ENCODE data around the gene CACTIN.
A peak's percentile ranks its signal among the peaks of the same experiment; 100 is the strongest.

The CACTIN gene

DNA sequence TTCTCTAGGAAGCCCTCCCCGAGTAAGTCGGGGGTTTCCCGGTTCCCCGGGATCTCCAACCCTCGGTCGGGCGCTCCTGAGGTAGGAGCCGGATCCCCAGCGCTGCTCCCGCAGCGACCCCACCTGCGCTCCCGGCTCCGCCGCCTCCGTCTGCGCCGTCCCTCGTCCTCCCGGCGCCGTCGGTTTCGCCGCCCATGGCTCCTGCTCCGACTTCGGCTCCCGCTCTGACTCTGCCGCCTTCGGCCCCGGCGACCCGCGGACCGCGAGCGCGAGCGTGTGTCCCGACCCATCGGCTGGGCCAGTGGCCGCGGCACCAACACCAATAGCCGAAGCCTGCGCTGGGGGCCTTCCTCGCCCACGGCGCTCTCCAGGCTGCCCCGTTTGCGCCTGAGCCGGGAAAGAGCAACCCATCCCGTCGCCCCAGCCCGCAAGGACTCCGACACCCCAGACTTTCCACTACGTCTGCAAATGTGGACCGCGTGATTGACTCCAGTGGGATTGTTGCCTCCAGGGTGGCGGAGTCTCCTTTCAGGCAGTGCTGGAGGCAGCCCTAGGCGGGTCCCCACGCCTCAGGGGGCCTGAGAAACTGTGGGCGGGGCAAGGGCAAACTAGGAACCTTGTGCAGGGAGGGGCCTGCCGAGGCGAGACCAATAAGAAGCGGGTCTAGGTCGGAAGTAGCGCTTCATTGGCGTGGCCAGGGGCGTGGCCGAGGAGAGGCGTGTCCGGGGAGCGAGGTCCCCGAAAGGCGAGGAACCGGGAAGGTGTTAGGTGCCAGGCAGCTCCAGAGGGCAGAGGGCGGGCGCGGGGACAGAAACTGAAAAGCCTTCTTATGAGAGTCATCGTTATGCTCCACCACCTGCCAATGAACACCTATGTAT is at the start of gene CACTIN:
Gene CACTIN (minus strand): TSS at position 318 of the 878 bp plus-strand sequence. CDS start 28 bp downstream, at position 290.
- Histone ChIP-seq H3K9me2 (ENCODE audit: low read depth, low read length) (no peaks in the 10 kb centered on the region), H3F3A (ENCODE audit: insufficient read depth, low read length) (no peaks in the 10 kb centered on the region), H2AFZ (ENCODE audit: low read length) (no peak within 1 kb of the TSS), H4K20me1 (ENCODE audit: insufficient read depth, low read length) (no peaks in the 10 kb centered on the region), H3K4me2 (ENCODE audit: low read length) (peak within 1 kb of the TSS; percentile 91), H3K9me3 (ENCODE audit: low read length) (no peaks in the 10 kb centered on the region), H3K4me3 (ENCODE audit: low read depth, low read length, poor library complexity, severe bottlenecking) (peak within 1 kb of the TSS; percentile 72), H3K4me1 (ENCODE audit: insufficient read depth, low read length, severe bottlenecking) (peaks cover 19% of the 10 kb centered on the region), H3K9ac (ENCODE audit: low read length) (peak within 1 kb of the TSS; percentile 70), H3K27ac (ENCODE audit: low read depth, low read length, poor library complexity, severe bottlenecking) (peak within 1 kb of the TSS; percentile 76), H3K36me3 (ENCODE audit: insufficient read depth, low read length) (peaks cover 9% of the 10 kb centered on the region), H3K27me3 (ENCODE audit: insufficient read depth, low read length) (no peaks in the 10 kb centered on the region), H3K79me2 (ENCODE audit: insufficient read depth, low read length) (peaks cover 16% of the 10 kb centered on the region)
- no peak for TF ChIP-seq EZH2 (IDR thresholded peaks at IDR 0.05; ENCODE audit: borderline replicate concordance, low read length)
- TF ChIP-seq, protein P1, sequence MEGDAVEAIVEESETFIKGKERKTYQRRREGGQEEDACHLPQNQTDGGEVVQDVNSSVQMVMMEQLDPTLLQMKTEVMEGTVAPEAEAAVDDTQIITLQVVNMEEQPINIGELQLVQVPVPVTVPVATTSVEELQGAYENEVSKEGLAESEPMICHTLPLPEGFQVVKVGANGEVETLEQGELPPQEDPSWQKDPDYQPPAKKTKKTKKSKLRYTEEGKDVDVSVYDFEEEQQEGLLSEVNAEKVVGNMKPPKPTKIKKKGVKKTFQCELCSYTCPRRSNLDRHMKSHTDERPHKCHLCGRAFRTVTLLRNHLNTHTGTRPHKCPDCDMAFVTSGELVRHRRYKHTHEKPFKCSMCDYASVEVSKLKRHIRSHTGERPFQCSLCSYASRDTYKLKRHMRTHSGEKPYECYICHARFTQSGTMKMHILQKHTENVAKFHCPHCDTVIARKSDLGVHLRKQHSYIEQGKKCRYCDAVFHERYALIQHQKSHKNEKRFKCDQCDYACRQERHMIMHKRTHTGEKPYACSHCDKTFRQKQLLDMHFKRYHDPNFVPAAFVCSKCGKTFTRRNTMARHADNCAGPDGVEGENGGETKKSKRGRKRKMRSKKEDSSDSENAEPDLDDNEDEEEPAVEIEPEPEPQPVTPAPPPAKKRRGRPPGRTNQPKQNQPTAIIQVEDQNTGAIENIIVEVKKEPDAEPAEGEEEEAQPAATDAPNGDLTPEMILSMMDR (IDR thresholded peaks at IDR 0.05; ENCODE audit: low read length): no peak

DNA sequence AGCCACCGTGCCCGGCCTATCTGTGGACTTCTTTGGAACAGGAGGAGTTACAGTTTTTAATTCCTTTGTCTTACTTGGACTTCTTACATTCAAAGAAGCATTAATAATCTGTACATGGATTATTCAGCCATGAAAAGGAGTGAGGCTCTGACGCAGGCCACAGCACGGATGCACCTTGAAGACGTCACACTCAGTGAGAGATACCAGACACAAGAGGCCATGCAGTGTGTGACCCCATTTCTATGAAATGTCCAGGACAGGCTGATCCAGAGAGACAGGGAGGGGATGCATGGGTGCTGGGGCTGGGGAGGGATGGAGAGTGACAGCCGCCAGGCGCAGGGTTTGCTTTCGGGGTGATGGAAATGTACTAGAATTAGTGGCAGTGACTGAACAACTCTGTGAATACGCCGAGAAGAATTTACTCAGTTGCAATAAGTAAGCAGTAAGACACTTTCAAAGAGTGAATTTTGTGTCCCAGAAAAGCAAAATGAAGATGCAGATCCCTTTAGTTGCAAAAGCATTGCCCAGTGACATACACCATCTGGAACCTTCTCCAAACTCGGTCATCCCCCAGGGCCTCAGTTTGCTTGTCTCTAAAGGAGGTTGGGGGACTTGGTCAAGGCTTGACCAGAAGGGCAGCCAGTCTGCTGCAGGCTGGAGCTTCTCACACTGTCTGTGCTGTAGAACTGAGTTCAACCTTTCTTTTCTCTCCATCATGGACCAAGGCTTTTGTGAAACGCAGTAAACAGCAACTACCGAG is 48.4 kb upstream of the CACTIN start:
- Histone ChIP-seq H3K9ac (ENCODE audit: low read length) (no peak overlapping the region), H3K27ac (ENCODE audit: low read depth, low read length, poor library complexity, severe bottlenecking) (no peak overlapping the region), H3K9me2 (ENCODE audit: low read depth, low read length) (no peaks in the 10 kb centered on the region), H3K79me2 (ENCODE audit: insufficient read depth, low read length) (no peaks in the 10 kb centered on the region), H3K4me1 (ENCODE audit: insufficient read depth, low read length, severe bottlenecking) (no peaks in the 10 kb centered on the region), H3K27me3 (ENCODE audit: insufficient read depth, low read length) (no peaks in the 10 kb centered on the region; the same call in none of the 2 replicates), H3K4me3 (ENCODE audit: low read depth, low read length, poor library complexity, severe bottlenecking) (no peak overlapping the region), H3K36me3 (ENCODE audit: insufficient read depth, low read length) (no peaks in the 10 kb centered on the region; the same call in 1 of the 2 replicates), H2AFZ (ENCODE audit: low read length) (no peak overlapping the region), H3K9me3 (ENCODE audit: low read length) (0 out of 2 replicates have a peak, but pooled peaks cover 2% of the 10 kb centered on the region), H3F3A (ENCODE audit: insufficient read depth, low read length) (no peaks in the 10 kb centered on the region), H4K20me1 (ENCODE audit: insufficient read depth, low read length) (no peaks in the 10 kb centered on the region), H3K4me2 (ENCODE audit: low read length) (no peak overlapping the region)
- no peak for TF ChIP-seq EZH2 (IDR thresholded peaks at IDR 0.05; ENCODE audit: borderline replicate concordance, low read length)
- TF ChIP-seq, protein P1 (IDR thresholded peaks at IDR 0.05; ENCODE audit: low read length): no peak

DNA sequence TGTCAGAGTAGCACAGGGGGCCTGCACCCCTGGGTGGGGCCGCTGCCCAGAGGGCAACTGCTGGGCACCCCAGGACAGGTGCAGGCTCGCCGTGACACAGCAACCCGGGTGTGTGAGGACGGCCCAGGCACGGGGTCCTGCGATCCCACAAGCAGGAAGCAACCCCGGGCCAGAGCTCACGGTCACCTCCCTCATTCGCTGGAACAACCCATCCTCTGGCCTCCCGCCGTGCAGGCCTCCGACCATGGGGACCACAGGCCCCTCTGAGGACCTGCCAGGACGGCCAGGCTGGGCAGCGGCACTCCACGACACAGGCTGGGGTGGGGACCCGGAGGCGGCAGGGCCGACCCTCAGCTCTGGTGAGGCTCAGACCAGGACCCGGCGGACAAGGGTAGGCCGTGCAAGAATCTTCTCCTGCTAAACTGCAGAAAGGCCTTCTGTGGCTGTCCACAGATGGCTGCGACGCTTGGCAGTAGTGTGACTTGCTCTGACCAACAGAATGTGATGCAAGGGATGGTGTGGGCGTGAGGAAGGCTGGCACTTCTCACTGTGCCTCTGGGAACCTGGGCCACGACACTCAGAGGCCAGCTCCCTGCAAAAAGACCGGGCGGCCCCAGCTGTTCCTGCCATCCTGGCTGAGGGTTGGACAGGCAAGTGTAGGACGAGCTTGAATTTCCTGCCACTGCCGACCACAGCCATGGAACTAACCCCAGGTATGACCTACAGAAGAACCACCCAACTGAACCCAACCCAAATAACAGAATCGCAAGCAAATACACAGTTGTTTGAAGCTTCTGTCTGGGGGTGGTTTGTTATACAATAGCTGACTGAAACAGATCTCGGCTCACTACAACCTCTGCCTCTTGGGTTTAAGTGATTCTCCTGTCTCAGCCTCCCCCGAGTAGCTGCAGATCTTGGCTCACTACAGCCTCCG is 47.2 kb upstream of the CACTIN start:
- H3K9ac ChIP-seq (ENCODE audit: low read length): no peak overlapping the region
- no peak overlapping the region for H3K4me3 ChIP-seq (ENCODE audit: low read depth, low read length, poor library complexity, severe bottlenecking)
- no peak for TF ChIP-seq EZH2 (IDR thresholded peaks at IDR 0.05; ENCODE audit: borderline replicate concordance, low read length)
- TF ChIP-seq, protein P1 (IDR thresholded peaks at IDR 0.05; ENCODE audit: low read length): no peak
- H3K9me3 ChIP-seq (ENCODE audit: low read length): 0 out of 2 replicates have a peak, but pooled peaks cover 2% of the 10 kb centered on the region
- H3K27ac ChIP-seq (ENCODE audit: low read depth, low read length, poor library complexity, severe bottlenecking): no peak overlapping the region
- H3F3A ChIP-seq (ENCODE audit: insufficient read depth, low read length): no peaks in the 10 kb centered on the region
- H3K4me2 ChIP-seq (ENCODE audit: low read length): no peak overlapping the region
- no peaks in the 10 kb centered on the region for H4K20me1 ChIP-seq (ENCODE audit: insufficient read depth, low read length)
- no peaks in the 10 kb centered on the region for H3K9me2 ChIP-seq (ENCODE audit: low read depth, low read length)
- H3K79me2 ChIP-seq (ENCODE audit: insufficient read depth, low read length): no peaks in the 10 kb centered on the region
- no peaks in the 10 kb centered on the region for H3K4me1 ChIP-seq (ENCODE audit: insufficient read depth, low read length, severe bottlenecking)
- H3K36me3 ChIP-seq (ENCODE audit: insufficient read depth, low read length): no peaks in the 10 kb centered on the region; the same call in 1 of the 2 replicates
- H2AFZ ChIP-seq (ENCODE audit: low read length): no peak overlapping the region
- H3K27me3 ChIP-seq (ENCODE audit: insufficient read depth, low read length): no peaks in the 10 kb centered on the region; the same call in none of the 2 replicates

Data from OCI-LY1 (cell line).